Left renal pelvis (tissue), 4 donors: Measurements from ENCODE around the gene TRMT10B. TPM values are rescaled to one million over a fixed set of nuclear protein-coding genes. Genes with fewer than 3 reads are reported as not detected.
"Not testable (repeated sequence)": the region's sequence is repeated elsewhere in the genome, so short reads cannot be mapped to it uniquely, and the experiment has no call there.

Source experiments
- DNase-seq, 4 donors: peaks; one replicate each; pipeline ENCODE4 v3.0.0-alpha.2; 2013; ENCODE audit warnings: low read depth in 4 of 4, low spot score in 3 of 4
- polyA plus RNA-seq, 4 donors: library from polyadenylated mRNA; unstranded; fragments of 120-200 nt; gene quantifications; one replicate each; pipeline ENCODE4 v1.2.1, GENCODE V29; 2013; ENCODE audit not compliant: insufficient read length in 4 of 4

The TRMT10B gene
- polyA plus RNA-seq, 4 donors: 12.8 to 25.2 (median 16.4) TPM

- no peak for DNase-seq
Measured at GRCh38 chr9:37798677-37799076, 45.1 kb downstream of the TRMT10B start.

GRCh38 chr9:37800631-37801286, 47.2 kb downstream of the TRMT10B start, which contains the start of gene DCAF10:
TSS of gene DCAF10 (plus strand) at chr9:37800797. CDS start at chr9:37800867, 70 bp downstream.
- DNase-seq: peak; percentile 71 to 77 (median 73)

DNA sequence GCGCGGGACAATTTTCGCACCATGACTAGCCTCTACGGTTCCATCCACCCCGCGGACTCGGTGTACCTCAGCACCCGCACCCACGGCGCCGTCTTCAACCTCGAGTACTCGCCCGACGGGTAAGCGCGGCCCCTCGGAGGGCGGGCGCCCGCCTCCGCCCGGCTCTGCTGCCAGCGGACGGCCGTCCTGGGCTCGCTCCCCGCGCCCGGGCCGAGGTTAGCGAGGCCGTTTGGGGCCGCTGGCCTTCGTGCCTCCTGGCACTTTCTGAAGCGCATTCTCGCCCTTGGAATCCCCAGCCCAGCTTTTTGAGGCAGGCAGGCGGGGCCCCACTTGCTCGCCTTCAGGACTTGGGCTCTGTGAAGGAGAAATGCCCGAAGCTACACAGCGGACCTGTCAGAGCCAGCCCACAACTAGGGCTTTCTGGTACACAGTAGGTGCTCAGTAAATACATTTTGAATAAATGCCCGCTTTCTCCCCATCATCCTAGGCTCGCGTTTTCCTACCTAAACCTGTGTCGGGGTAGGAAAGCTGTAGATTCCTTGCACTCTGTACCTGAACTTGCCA, 47.8 kb downstream of the TRMT10B start:
- DNase-seq: peak in 2 of 4 donors; percentile 10 to 12

DNA sequence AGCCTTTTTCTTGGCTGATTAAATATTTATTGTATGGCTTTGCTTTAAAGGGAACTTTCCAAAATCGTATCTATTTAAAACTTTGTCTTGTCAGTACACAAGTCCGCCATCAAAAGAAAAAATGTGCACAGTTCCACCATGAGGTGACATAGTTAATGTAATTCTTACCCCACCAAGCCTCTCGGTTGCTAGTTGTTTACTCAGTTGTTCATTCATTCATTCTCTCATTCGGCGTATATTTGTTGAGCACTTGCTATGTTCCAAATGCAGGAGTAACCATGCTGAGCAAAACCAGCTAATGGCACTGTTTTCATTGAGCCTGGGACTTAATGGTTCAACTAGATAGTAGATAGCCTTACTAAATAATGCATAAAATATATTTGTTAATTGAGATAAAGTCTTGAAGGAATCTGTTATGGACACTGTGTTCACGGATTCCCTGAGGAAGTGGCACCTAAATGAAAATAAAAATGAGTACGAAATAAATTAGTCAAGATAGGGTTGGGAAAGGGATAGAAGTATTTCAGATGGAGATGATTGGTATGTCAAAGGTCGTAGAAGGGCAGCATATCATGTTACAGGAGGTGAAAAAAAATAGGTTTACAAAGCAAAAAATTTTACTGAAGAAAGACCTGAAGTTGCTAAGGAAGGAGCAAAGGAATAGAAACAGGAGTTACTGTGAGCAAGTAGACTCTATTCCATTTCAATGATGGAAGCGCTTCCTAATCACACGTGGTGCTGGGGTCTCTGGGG, 48.5 kb downstream of the TRMT10B start:
- no peak for DNase-seq

DNA sequence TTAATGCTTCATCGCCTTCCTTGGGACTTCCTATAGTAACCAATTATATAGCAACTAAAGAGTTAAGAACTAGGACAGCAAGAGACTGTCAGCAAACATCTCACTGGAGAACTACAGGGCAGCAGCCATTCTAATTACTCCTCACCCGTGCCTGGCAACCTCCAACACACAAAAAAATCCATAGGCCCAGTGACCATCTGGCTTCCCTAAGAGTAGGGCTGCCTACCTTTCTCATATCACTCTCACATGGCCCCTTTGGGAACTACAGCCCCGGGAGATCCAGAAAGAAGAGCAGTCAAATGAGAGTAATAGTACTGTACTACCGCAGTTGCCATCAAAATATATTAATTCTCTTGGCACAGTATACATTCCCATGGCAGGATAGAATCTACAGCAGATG, 52.7 kb downstream of the TRMT10B start:
- no peak for DNase-seq

- not testable (repeated sequence) for DNase-seq
Measured at GRCh38 chr9:37809676-37810075, 56.1 kb downstream of the TRMT10B start.

GRCh38 chr9:37811906-37812476, 58.4 kb downstream of the TRMT10B start:
- no peak for DNase-seq

- DNase-seq: no peak
Measured at GRCh38 chr9:37812773-37813379, 59.3 kb downstream of the TRMT10B start.

GRCh38 chr9:37818849-37819248, 65.2 kb downstream of the TRMT10B start:
- no peak for DNase-seq

DNA sequence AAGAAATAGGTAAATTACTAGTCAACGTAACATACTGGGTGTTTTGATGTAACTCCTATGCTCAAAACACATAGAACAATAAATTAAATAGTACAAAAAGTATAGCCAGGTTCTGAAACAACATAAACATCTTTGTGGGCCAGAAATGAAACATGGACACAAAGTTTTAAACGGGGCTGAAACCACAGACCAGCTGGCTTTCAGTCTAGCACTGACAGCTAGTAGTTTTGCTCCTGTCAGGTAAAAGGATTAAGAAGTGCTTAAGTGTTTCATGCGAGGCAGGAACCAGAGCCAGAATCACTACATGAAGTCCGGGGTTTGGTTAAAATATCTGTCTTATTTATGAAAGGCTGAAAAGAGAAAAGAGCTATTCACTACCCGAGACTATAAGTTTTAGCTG, 66.5 kb downstream of the TRMT10B start:
- no peak for DNase-seq

DNA sequence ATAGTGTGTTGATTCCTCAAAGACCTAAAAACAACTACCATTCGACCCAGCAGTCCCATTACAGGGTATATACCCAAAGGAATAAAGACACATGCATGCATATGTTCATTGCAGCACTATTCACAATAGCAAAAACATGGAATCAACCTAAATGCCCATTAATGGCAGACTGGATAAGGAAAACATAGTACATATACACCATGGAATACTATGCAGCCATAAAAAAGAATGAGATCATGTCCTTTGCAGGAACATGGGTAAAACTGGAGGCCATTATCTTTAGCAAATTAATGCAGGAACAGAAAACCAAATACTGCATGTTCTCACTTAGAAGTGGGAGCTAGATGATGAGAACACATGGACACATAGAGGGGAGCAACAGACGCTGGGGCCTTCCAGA, 71.6 kb downstream of the TRMT10B start:
- not testable (repeated sequence) for DNase-seq

GRCh38 chr9:37827483-37828165, 74.0 kb downstream of the TRMT10B start:
- DNase-seq: no peak

Other genes with a start within 250 kb of the TRMT10B start
- 10 to 100 TPM; 12.7 to 14.1 (median 13.9) TPM for gene FBXO10, start 177.4 kb upstream of the TRMT10B start, polyA plus RNA-seq
- 100 to 1,000 TPM; 100 to 137 (median 119) TPM for gene TOMM5, start 161.2 kb upstream of the TRMT10B start, polyA plus RNA-seq
- gene FRMPD1, start 102.9 kb upstream of the TRMT10B start, polyA plus RNA-seq: 1 to 10 TPM in 1 of 4 donors, under 1 TPM in 3; 0.72 to 1.3 (median 0.81) TPM
- gene EXOSC3, start 31.3 kb downstream of the TRMT10B start, polyA plus RNA-seq: 10 to 100 TPM; 36.5 to 45.4 (median 38.7) TPM
- gene DCAF10, start 47.0 kb downstream of the TRMT10B start, polyA plus RNA-seq: 10 to 100 TPM; 31.9 to 36.0 (median 35.1) TPM
- 10 to 100 TPM; 16.1 to 20.3 (median 16.8) TPM for gene SLC25A51, start 150.3 kb downstream of the TRMT10B start, polyA plus RNA-seq